ENCODE results near the gene FAM3B. TPM values are rescaled to one million over a fixed set of nuclear protein-coding genes. Genes with fewer than 3 reads are reported as not detected.

Gene FAM3B, protein sequence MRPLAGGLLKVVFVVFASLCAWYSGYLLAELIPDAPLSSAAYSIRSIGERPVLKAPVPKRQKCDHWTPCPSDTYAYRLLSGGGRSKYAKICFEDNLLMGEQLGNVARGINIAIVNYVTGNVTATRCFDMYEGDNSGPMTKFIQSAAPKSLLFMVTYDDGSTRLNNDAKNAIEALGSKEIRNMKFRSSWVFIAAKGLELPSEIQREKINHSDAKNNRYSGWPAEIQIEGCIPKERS
- not detected in 2 replicates for total RNA-seq (2014; rRNA removed; shearing (Covaris generic))

DNA sequence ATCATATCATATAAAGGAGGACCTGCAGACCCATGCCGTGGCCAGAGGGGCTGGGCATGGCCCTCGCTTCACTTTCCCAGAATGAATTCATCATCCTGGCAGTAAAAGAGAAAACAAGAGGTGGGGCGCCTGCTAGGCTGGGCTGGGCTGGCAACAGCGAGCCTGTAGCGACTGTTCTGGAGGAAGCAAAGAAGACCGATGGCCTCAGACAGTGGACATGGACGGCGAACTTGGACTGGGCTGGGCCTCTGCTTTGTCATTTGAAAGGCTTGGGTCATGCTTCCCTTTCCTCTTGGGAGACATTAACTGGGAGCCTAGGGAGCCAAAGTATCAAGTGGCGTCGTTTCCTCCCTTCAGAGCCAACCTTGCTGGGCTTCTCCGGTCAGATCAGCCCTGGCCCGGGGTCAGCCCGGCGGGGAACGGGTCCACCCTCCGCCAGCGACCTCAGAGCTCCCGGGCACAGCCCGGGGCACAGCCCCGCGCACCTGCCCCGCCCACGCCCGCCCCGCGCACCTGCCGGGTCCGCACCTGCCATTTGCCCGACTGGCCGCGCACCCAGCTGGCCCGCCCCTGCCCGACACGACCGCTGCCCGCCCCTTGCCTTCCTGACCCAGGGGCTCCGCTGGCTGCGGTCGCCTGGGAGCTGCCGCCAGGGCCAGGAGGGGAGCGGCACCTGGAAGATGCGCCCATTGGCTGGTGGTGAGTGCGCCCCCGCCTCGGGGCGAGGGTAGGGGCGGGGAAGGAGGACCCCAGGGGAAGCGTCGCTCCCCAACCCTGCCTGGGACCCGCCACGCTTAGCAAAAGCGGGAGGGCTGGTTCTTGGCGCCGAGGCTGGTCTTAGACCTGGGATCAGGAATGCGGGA lies at the start of gene FAM3B:
Gene FAM3B, plus strand, starts transcription at position 602 of the 863 bp plus-strand sequence. Its CDS starts 79 bp downstream, at position 681.
- 0 out of 2 replicates have a peak, but pooled peaks cover 3% of the 10 kb centered on the region for H3K27me3 ChIP-seq
- H3K9me3 ChIP-seq (replicated peaks), result no peaks in the 10 kb centered on the region
- H3K36me3 ChIP-seq, result no peaks in the 10 kb centered on the region
- H3K4me3 ChIP-seq, result no peak within 1 kb of the TSS
- no peak within 1 kb of the TSS for H3K27ac ChIP-seq
- no peak for DNase-seq
- no peaks in the 10 kb centered on the region for H3K4me1 ChIP-seq

DNA sequence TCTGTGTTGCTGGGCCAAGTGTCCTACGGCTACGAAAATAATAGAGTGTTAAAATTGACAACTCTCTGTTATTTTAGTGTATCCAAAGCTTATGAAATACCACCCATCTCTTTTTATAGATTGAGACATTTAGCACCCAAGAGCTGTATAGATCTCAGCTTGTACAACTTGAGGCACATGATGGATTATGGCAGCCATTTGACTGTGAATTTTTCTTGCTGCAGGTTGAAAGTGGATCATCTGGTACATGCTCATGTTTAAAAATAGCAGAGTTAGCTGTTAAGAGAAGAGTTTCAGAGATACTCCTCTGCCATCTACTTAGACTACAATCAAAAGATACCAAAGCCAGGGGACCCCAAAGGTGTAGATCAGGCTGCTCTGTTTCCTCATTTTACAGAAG lies 49.3 kb upstream of the FAM3B start:
- no peaks in the 10 kb centered on the region for H3K4me1 ChIP-seq
- no peak overlapping the region for H3K27ac ChIP-seq
- no peak overlapping the region for H3K4me3 ChIP-seq
- no peaks in the 10 kb centered on the region for H3K27me3 ChIP-seq
- DNase-seq, result no peak
- no peaks in the 10 kb centered on the region for H3K36me3 ChIP-seq
- no peaks in the 10 kb centered on the region; the same call in 1 of the 2 replicates for H3K9me3 ChIP-seq (replicated peaks)

DNA sequence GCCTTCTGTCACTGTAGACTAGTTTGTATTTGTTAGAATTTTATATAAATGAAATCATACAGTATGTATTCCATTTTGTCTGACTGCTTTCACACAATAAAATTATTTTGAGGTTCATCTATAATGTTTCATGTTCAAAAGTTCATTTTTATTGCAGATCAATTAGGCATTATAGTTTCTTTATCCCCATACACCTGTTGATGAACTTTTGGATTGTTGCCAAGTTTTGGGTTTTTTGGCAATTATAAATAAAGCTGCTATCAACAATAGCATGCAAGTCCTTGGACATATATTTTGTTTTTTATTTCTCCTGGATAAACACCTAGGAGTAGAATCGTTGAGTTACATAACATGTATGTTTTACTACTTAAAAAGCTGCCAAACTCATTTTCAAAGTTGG lies 47.1 kb upstream of the FAM3B start:
- no peak overlapping the region for H3K4me3 ChIP-seq
- H3K27ac ChIP-seq, result no peak overlapping the region
- no peaks in the 10 kb centered on the region for H3K27me3 ChIP-seq
- DNase-seq, result no peak
- no peaks in the 10 kb centered on the region for H3K36me3 ChIP-seq
- H3K4me1 ChIP-seq, result no peaks in the 10 kb centered on the region
- H3K9me3 ChIP-seq (replicated peaks), result no peaks in the 10 kb centered on the region; the same call in 1 of the 2 replicates

DNA sequence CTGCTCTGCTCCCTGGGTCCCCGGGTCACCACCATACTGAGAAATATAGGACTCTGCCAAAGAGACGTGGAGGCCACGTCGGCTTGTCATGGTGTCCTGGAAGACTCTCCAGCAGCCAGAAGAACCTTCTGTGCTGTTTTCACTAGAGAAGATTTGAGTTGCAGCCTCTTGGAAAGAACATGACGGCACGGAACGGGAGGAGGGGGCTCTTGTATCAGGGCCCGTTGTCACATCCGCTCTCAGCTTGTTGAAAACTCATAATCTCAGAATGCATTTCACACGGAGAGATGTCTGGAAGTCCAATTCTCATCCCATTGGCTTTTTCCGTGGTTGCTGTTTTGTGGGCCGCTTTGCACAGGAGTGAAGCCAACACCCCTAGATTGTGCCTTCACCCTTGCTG lies 39.4 kb upstream of the FAM3B start:
- no peak overlapping the region for H3K4me3 ChIP-seq
- H3K4me1 ChIP-seq, result no peaks in the 10 kb centered on the region
- peaks cover 4% of the 10 kb centered on the region; the same call in 1 of the 2 replicates for H3K27me3 ChIP-seq
- no peaks in the 10 kb centered on the region for H3K9me3 ChIP-seq (replicated peaks)
- DNase-seq, result no peak
- H3K27ac ChIP-seq, result no peak overlapping the region
- H3K36me3 ChIP-seq, result no peaks in the 10 kb centered on the region

DNA sequence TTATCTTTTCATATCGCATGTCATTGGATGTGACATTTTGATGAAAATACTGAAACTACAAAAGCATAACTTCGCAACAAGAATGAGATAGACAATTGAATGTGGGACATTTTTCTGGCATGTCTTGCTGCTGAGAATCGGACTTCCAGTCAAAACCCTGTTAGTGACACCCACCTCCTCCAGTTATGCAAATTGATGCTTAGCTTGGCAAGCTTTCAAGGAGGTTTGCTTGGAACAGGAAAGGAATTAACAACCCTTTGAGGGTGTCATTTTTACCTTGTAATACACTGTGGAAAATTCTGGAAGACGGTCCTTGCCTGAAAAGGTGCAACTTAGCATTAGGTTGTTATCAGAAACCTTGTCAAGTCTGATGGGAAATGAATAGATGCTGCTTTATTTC lies 38.8 kb upstream of the FAM3B start:
- no peak overlapping the region for H3K27ac ChIP-seq
- peaks cover 4% of the 10 kb centered on the region; the same call in 1 of the 2 replicates for H3K27me3 ChIP-seq
- DNase-seq, result no peak
- H3K4me1 ChIP-seq, result no peaks in the 10 kb centered on the region
- no peaks in the 10 kb centered on the region for H3K36me3 ChIP-seq
- no peak overlapping the region for H3K4me3 ChIP-seq
- no peaks in the 10 kb centered on the region for H3K9me3 ChIP-seq (replicated peaks)

DNA sequence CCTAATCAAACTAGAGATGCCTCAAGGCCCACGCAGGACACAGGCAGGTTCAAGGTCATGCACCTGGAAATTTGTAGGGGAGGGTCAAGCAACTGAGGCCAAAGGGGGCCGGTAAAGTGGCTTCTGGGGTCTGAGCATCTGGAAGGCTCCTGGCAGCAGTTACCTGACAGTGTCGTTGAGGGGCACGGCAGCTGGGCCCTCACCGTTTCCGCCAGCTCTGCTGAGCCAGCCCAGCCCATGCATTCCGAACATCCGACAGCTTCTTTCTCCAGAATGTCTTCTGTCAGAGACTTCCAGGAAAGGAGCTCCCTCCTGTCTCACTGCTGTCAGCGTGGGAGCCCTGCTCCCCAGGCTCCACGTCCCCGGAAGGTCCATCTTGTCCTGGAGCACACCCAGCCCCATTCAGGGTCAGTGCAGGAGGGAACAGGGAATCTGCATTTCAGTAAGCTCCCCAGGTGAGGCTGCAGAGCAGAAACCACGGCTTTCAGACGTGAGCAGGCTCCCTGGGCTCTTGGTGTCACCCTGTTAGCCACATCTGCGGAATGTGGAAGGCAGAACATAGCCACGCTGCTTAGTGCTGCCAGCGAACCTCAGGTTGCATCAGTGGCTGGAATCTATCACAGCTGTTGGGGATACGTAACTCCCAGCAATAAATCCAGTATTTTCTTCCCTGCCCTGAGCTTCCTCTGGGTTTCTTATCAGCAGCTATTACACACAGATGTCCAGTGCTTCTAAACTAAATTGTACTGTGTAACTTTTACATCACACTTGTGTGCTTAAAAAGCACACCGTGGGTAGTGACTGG lies 36.3 kb upstream of the FAM3B start:
- no peaks in the 10 kb centered on the region for H3K9me3 ChIP-seq (replicated peaks)
- H3K36me3 ChIP-seq, result no peaks in the 10 kb centered on the region
- no peak overlapping the region for H3K27ac ChIP-seq
- no peak overlapping the region for H3K4me3 ChIP-seq
- peaks cover 8% of the 10 kb centered on the region; the same call in 1 of the 2 replicates for H3K27me3 ChIP-seq
- no peak for DNase-seq
- no peaks in the 10 kb centered on the region for H3K4me1 ChIP-seq

DNA sequence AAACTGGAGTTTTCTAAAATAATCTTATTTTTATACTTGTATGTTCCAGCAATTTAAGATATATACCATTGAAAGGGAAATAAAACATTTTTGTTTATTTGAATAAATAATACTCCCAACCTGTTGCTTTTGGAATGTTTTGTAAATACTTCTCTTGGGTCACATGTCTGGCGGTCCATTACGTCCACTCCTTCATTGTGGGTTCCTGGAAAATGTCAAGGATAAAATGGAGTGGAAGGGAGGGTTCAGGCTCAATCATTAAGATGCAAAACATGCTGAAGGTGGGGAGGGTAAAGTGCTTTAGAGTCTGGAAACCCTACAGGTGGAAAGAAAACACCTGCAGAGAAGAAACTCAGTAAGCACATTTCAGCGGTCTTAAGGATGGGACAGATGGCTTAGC lies 34.2 kb upstream of the FAM3B start:
- no peak for DNase-seq
- Histone ChIP-seq H3K27ac (no peak overlapping the region), H3K36me3 (no peaks in the 10 kb centered on the region), H3K9me3 (replicated peaks) (no peaks in the 10 kb centered on the region), H3K4me3 (no peak overlapping the region), H3K4me1 (no peaks in the 10 kb centered on the region), H3K27me3 (peaks cover 8% of the 10 kb centered on the region; the same call in 1 of the 2 replicates)

DNA sequence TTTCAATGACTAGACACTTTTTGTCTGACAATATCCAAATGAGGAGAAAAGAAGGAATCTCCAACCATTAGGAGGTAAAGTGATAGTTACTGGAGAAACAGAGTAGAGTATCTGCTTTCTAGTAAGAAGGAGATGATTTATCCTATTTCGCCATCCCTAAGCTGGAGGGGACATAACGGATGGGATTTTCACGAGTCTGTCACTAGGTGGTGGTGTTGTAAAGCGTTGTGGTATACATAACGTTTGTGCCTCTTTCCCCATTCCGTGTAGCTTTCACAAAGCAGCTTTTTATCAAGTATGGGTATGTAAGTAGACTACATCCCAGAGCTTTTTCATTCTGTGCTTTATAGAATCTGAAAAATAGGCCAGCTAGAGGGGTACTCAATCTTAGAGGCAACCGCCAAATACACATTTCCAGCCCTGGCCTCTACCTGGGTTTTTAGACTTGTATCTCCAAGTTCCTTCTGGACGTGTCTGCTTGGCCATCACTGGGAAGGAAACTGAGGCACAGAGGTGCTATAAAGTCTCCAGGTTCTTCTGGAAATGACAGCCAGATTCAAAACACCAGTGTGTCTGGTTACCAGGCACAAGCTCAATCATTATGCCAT lies 33.3 kb upstream of the FAM3B start:
- Histone ChIP-seq H3K27ac (no peak overlapping the region), H3K4me1 (no peaks in the 10 kb centered on the region), H3K27me3 (peaks cover 8% of the 10 kb centered on the region; the same call in 1 of the 2 replicates), H3K9me3 (replicated peaks) (no peaks in the 10 kb centered on the region; the same call in 1 of the 2 replicates), H3K4me3 (no peak overlapping the region), H3K36me3 (no peaks in the 10 kb centered on the region)
- peak; percentile 17 to 67 for DNase-seq

DNA sequence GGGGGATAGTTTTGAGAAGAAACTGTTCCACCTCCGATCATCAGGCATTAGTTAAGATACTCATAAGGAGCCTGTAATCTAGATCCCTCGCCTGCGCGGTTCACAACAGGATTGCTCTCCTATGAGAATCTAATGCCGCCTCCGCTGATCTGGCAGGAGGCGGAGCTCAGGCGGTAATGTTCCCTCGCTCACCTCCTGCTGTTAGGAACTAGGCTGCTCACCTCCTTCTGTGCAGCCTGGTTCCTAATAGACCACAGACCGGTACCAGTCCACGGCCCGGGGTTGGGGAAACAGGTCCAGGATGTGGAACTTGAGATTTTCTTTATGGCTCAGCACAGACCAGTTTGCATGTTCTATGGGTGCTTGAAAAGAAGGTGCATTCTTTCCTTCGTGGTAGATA lies 27.2 kb upstream of the FAM3B start:
- DNase-seq, result no peak
- Histone ChIP-seq H3K36me3 (no peaks in the 10 kb centered on the region), H3K4me3 (no peak overlapping the region), H3K27ac (no peak overlapping the region), H3K27me3 (peaks cover 2% of the 10 kb centered on the region; the same call in 1 of the 2 replicates), H3K4me1 (no peaks in the 10 kb centered on the region), H3K9me3 (replicated peaks) (no peaks in the 10 kb centered on the region; the same call in 1 of the 2 replicates)

DNA sequence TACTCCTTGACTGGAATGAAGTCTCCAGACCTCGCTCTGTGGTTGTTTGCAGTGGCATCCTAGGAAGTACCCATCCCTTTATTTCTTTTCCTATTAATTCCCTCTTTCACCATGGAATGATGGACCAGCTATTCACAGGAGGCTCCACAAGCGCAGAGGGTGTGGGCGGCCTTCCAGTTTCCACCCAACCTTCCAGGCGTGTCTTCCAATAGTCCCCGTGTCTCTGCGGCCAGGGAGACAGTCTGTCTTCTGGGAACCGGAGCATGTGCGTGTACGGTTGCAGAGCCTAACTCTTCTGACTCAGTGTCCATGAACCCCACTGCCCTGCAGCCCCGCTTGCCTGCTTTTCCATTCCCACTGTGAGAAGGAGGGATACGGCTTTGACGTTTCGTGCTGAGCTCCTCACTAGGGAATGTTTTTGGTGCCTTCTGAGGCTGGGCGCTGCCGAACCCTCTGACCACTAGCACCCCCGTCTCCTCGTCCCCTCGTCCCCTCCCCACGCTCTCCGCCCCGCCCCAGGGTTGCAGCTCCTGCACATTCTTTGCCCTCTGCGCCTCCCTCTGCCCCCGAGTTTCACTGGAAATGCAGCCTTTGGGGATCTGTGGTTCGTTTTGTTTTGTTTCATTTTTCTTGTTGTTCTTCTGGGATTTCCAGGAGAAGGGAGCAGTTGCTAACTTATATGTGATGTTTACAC lies 26.3 kb upstream of the FAM3B start:
- no peak for DNase-seq
- H3K27me3 ChIP-seq, result peaks cover 2% of the 10 kb centered on the region; the same call in 1 of the 2 replicates
- no peaks in the 10 kb centered on the region for H3K4me1 ChIP-seq
- H3K27ac ChIP-seq, result no peak overlapping the region
- no peak overlapping the region for H3K4me3 ChIP-seq
- no peaks in the 10 kb centered on the region; the same call in 1 of the 2 replicates for H3K9me3 ChIP-seq (replicated peaks)
- no peaks in the 10 kb centered on the region for H3K36me3 ChIP-seq

DNA sequence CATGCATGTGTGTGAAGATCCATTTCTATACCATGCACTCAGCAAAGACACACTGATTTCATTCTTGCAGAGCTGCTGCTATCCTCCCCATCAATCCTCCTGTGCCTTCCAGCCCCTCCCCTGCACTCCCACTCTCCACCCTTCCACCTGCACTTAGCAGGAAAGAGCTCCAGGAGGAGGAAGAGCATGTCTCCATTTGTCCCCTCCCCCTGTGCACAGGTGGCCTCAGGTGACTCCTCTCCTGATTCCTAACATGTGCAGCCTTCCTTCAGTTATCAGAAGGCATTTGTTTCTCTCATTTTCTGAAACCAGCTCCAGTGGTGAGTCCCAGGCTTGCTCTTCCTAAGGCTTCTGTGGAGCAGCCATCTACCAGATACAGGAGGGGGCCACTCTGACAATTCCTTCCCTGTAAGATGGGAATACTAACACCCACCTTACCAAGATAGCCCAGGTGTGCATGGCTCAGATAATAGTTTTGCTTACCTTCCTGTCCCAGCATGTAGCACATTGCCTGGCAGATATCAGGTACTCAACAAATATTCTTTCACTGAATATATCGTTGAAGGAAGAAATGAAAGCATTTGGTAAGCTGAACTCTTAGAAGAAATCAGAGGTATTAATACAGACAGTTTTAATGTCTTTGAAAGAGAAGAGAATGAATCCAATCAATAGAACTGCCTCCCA lies 21.9 kb upstream of the FAM3B start:
- Histone ChIP-seq H3K27me3 (no peaks in the 10 kb centered on the region), H3K4me1 (no peaks in the 10 kb centered on the region)

DNA sequence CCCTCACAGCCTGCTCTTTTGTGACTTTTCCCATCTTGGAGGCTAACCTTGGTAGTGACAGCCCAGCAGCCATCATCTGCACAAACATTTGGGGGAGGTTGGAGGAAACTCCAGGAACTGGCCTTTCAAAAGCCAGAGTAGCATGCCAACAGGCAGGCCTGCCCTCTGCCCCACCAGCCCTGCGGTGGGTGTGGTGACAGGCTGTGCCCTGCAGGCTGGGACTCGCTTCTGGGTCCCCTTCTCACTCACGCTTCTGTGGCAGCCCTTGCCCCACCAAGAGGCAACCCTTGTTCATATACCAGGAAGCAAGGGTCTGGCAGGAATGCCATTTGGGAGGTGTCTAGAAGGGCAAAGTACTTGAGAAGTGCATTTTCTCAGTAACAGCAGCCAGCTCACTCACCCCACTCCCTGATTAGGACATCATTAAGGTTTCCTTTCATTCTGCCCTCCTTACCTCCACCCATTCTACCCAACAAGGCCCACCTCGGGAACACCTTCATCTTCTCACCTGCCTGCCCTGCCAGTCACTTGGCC lies 20.8 kb upstream of the FAM3B start:
- Histone ChIP-seq H3K27me3 (no peaks in the 10 kb centered on the region), H3K9me3 (replicated peaks) (no peaks in the 10 kb centered on the region), H3K27ac (no peak overlapping the region), H3K36me3 (no peaks in the 10 kb centered on the region), H3K4me1 (no peaks in the 10 kb centered on the region), H3K4me3 (no peak overlapping the region)
- no peak for DNase-seq

More for the DNA sequence above, 21.9 kb upstream of the FAM3B start:
- DNase-seq, result no peak
- Histone ChIP-seq H3K4me3 (no peak overlapping the region), H3K36me3 (no peaks in the 10 kb centered on the region), H3K27ac (no peak overlapping the region), H3K9me3 (replicated peaks) (no peaks in the 10 kb centered on the region)

DNA sequence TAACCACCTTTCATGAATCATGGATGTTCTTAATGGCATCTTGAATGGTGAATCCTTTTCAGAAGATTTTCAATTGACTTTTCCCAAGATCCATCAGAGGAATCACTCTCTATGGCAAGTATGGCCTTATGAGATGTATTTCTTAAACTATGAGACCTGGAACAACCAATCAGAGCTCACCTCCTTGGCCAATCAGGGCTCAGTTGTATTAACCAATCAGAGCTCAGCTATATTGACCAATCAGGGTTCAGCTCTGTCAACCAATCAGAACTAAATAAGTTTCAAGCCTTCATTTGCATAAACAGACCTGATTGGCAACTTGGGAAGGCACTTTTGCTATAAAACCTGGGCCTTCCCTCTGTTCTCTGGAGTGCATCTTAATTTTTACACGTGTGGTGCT lies 13.6 kb upstream of the FAM3B start:
- peak in 1 of 2 experiments; percentile 9 for DNase-seq
- Histone ChIP-seq H3K9me3 (replicated peaks) (no peaks in the 10 kb centered on the region), H3K36me3 (no peaks in the 10 kb centered on the region), H3K4me3 (no peak overlapping the region), H3K4me1 (no peaks in the 10 kb centered on the region), H3K27ac (no peak overlapping the region), H3K27me3 (no peaks in the 10 kb centered on the region; the same call in 1 of the 2 replicates)

Measured in SJCRH30 (cell line).